GM18951 (cell line): ENCODE results near the gene GRK7.
"Not testable (repeated sequence)": the region's sequence is repeated elsewhere in the genome, so short reads cannot be mapped to it uniquely, and the experiment has no call there.

ENCODE experiments used
- POLR2A ChIP-seq: IDR thresholded peaks from 4 replicates; pipeline ENCODE4 v1.6.1; 2011; ENCODE audit warnings: mild to moderate bottlenecking; ENCODE audit not compliant: insufficient read length, insufficient read depth; ENCODE audit errors: extremely low read depth
- in situ Hi-C: fragments of 300-500 bp; cut with MboI; formaldehyde crosslinking; loops from one replicate; pipeline ENCODE4 v1.12.0; 2022; ENCODE audit warnings: low sequenced_read_pairs, mixed read lengths, inconsistent platforms; ENCODE audit not compliant: unreplicated experiment

GRK7 gene

DNA sequence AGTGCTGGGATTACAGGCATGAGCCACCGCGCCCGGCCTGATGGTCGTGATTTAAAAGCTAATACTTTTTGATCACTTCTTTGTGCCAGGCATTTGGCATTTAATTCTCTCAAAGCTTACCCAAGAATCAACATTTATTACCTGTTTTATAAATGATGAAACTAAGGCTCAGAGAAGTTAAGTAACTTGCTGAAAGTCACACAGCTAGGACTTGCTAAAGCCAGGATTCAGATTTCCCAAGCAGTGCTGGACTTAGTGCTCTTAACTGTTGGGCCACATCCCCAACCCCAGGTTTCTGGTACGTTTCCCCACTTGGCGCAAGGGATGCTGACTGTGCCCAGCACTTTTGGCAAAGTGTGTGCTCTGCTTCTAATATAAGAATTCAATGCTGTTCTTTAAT is 10.5 kb downstream of the GRK7 start:
- in situ Hi-C loops, result no loop called here
- no peak for TF ChIP-seq POLR2A

DNA sequence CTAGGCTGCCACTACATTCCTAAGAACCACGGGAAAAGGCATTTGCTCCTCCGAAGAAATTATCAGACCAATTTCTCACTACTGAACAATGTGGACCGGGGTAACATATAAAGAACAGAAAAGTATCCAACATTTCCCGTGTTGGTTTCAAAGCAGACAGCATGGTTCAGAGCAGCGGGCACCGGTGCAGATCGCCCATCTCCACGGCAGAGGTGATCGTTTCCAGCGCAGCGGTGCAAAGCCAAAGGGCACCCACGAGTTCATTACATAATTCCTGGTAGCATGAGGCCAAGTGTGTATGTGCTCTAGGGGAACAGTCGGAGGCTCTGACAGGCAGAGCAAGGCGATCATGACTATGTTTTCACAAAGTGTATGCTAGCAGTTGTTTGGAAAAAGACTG is 13.2 kb downstream of the GRK7 start:
- in situ Hi-C loops, result no loop called here
- TF ChIP-seq POLR2A, result no peak

DNA sequence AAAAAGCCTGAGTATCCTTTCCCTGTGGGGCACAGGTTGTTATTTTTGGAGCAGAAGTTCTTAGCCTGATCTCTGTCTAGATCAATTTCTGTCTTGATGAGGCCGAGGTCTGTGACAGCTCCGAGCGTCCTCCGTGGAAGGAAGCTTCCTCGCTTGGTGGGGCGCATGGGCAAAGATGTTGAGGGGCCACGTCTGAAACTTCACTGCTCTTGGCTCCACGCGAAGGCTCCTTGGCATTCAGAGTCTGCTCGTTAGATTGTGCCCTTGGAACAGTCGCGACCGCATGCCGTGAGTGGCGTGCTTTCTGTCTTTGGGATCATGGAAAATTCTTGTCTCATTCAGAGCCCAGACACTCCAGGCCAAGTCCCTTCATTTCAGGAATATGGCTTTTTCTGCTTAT is 13.7 kb downstream of the GRK7 start:
- no peak for TF ChIP-seq POLR2A
- in situ Hi-C loops, result no loop called here

DNA sequence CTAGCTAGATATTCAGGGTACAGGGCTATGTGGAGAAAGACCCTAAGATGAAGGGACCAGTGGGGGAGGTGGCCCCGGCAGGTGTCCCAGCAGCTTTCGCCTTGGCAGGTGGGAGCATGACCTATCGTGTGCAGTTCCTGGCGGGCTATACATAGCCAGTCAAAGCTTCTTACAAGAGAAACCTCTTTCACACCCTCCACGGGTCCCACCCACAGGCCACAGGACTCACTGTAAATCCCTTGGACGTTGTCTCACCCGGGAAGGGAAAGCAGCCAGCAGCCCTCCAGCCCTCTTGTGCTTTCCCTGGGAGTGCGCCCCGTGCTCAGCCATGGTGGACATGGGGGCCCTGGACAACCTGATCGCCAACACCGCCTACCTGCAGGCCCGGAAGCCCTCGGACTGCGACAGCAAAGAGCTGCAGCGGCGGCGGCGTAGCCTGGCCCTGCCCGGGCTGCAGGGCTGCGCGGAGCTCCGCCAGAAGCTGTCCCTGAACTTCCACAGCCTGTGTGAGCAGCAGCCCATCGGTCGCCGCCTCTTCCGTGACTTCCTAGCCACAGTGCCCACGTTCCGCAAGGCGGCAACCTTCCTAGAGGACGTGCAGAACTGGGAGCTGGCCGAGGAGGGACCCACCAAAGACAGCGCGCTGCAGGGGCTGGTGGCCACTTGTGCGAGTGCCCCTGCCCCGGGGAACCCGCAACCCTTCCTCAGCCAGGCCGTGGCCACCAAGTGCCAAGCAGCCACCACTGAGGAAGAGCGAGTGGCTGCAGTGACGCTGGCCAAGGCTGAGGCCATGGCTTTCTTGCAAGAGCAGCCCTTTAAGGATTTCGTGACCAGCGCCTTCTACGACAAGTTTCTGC is 15.0 kb downstream of the GRK7 start:
- TF ChIP-seq POLR2A, result no peak
- in situ Hi-C loops, result no loop called here

DNA sequence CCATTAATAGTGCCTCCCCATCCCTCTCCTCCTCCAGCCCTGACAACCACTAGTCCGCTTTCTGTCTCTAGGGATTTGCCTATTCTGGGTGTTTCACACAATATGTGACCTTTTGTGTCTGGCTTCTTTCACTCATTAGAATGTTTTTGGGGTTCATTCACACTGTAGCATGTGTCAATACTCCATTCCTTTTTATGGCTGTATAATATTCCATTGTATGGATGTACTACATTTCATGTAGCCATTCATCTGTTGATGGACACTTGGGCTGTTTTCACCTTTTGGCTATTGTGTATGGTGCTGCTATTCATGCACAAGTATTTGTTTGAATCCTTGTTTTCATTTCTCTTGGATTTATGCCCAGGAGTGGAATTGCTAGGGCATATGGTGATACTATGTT is 16.5 kb downstream of the GRK7 start:
- in situ Hi-C loops, result no loop called here
- no peak for TF ChIP-seq POLR2A

DNA sequence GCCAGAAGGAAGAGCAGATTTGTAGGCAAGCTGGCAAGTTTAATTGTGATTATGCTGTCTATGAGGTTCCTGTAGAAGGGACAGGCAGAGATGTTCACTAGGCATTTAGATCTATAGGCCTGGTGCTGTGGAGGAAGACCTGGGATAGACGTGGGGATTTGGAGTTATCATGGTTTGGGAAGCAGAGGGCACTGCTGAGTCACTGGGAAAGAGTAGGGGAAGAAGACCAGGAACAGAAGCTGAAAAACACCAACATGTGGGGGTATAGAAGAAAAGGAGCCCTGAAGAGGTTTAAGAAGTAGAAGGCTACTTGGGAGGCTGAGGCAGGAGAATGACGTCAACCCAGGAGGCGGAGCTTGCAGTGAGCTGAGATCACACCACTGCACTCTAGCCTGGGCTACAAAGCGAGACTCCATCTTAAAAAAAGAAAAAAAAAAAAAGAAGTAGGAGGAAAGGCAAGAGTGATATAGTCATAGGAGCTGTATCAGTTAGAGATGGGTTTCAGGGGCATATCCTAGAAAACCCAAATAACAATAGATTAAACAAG is 19.3 kb downstream of the GRK7 start:
- in situ Hi-C loops, result no loop called here
- no peak for TF ChIP-seq POLR2A

DNA sequence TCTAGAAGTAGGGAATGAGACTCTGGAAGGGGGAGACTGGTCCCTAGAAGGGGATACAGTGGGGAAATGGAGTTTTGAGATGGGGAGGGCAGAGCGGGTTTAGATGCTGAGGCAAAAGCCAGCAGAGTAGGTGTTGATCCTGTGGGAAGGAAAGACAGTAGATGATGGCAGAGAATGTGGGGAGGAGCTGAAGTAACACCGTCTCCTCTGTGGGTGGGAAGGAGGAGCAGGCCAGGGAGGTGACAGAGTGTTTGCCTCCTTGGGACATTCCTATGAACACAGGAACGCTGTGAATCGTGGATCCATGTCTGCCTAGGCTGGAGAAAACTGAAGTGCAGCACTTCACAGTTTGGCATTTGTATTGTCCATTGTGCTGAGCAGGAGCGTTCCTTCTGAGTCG is 20.4 kb downstream of the GRK7 start:
- in situ Hi-C loops, result no loop called here
- no peak for TF ChIP-seq POLR2A

DNA sequence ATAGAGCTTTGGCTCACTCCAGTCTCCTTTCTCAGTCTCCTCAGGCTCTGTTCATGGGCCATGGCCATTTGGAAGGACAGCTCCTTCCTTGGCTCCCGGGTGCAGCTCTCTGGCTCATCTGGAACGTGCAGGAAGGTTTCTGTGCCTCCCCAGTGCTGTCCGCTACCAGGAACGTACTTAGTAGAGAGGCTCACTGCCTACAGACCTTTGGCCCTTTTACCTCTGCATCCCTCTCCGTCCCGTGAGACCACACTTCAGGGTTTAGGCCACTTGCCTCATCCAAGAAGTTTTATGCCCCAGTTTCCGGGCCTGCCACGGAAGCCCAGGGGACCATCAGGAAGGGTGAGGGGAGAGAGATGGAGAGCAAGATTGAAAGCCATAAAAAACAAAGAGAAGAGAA is 20.9 kb downstream of the GRK7 start:
- no peak for TF ChIP-seq POLR2A
- in situ Hi-C loops, result no loop called here

DNA sequence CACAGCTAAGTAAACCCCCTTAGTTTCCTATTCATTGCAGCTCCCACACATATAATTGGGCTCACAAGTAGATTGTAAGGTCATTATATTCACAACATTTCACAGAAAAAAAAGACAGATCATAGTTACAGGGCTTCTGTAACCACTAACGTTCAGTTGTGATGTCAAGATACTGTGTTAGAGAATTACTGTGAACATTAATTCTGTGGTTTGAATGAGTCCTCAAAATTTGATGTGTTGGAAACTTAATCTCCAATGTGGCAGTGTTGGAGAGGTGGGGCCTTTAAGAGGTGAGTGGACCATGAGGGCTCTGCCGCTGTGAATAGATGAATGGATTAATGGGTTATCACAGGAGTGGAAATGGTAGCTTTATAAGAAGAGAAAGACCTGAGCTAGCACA is 21.3 kb downstream of the GRK7 start:
- in situ Hi-C loops, result no loop called here

DNA sequence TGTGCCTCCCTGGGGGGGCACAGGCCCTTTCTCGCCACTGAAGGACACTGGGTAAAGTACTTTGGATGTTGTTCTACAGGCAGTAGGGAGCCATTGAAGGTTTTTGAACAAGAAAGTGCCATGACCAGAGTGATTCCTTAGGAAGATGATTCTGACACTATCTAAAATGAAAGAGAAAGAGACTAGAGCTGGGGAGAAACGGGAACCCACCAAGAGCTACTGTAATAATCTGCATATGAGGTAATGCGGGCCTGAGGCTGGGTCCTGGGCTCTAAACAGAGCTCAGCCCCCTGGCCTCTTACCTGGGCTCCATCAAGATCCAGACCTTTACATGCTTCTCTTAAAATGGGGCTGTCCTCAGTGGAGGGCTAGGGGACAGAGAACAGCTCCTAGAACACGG is 24.9 kb downstream of the GRK7 start:
- in situ Hi-C loops, result no loop called here
- no peak for TF ChIP-seq POLR2A

More for the DNA sequence above, 21.3 kb downstream of the GRK7 start:
- TF ChIP-seq POLR2A, result no peak

DNA sequence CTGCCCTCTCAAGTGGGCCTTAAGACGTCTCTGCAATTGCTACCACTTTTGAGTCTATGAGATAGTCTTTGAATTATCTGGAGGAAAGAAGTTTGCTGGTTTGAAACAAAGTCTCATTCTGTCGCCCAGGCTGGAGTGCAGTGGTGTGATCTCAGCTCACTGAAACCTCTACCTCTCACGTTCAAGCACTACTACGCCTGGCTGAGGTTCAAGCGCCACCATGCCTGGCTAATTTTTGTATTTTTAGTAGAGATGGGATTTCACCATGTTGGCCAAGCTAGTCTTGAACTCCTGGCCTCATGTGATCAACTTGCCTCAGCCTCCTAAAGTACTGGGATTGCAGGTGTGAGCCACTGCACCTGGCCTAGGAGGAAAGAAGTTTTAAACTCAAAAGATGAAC is 25.5 kb downstream of the GRK7 start:
- in situ Hi-C loops, result not testable (repeated sequence)

DNA sequence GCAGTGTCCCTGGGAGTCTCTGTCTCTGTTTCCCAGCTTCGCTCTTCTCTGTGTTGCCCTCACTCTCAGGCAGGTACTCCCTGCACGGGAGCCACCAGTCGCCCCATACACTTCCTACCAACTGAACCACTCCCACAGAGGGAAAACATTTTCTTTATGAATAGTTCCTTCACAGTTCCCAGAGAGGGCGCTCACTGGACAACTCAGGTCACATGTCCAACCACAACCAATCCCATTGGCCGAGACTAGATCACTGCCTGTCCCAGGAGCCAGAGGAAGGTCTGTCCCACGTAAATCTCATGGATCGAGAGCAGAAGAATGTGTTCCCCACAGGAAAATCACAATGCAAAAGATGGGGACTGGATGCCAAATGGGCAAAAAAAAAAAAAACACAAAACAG is 26.1 kb downstream of the GRK7 start:
- TF ChIP-seq POLR2A, result no peak
- in situ Hi-C loops, result no loop called here

DNA sequence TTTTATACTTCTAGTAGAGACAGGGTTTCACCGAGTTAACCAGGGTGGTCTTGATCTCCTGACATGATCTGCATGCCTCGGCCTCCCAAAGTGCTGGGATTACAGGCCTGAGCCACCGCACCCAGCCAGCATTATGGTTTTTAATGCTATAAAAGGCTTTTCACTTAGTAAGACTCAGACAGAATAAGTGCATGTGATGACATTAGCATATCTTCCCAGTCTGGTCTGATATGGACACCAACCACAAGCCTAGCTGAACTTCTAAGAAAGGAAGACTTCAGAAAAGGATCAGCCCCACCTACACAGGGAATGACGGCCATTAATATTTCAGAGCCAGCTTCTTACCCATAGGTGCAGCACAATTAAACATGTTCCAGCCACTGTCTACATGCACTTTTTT is 27.0 kb downstream of the GRK7 start:
- in situ Hi-C loops, result no loop called here
- no peak for TF ChIP-seq POLR2A

DNA sequence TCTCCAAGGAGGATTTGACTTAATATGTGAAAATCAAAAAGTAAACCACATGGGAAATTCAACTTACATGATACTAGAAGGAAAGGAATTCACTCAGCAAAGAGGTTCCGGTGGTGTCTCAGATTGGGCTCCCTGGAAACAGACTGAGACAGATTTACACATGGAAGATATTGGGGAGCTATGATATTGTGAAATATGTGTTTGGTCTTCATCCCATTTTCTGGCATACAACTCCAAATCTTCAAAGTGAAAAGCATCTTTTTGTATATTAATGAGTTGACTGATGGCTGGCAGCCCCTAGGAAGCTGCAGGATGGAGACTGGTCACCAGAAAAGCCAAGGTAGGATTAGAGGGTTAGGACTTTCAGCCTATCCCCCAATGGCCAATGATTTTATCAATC is 29.3 kb downstream of the GRK7 start:
- in situ Hi-C loops, result no loop called here
- no peak for TF ChIP-seq POLR2A
